GM19193 (cell line): ENCODE results near the gene XPO4.
A peak's percentile ranks its signal among the peaks of the same experiment; 100 is the strongest.

Experiments
- POLR2A ChIP-seq: IDR thresholded peaks from 4 replicates; pipeline ENCODE4 v1.6.1; 2011; ENCODE audit not compliant: insufficient read depth, insufficient read length; ENCODE audit errors: extremely low read depth

Gene XPO4

GRCh38 chr13:20902438-20903163, at the start of gene XPO4:
TSS of gene XPO4 (minus strand) at chr13:20902746. CDS start at chr13:20902738, 8 bp downstream.
- peak; percentile 88 for TF ChIP-seq POLR2A

GRCh38 chr13:20945952-20946383, 43.4 kb upstream of the XPO4 start:
- no peak for TF ChIP-seq POLR2A

- no peak for TF ChIP-seq POLR2A
Measured at GRCh38 chr13:20942938-20943559, 40.5 kb upstream of the XPO4 start.

GRCh38 chr13:20940083-20940482, 37.5 kb upstream of the XPO4 start:
- no peak for TF ChIP-seq POLR2A

GRCh38 chr13:20939662-20940061, 37.1 kb upstream of the XPO4 start:
- TF ChIP-seq POLR2A, result no peak

GRCh38 chr13:20938302-20938701, 35.8 kb upstream of the XPO4 start:
- TF ChIP-seq POLR2A, result no peak

- no peak for TF ChIP-seq POLR2A
Measured at GRCh38 chr13:20927596-20928257, 25.2 kb upstream of the XPO4 start.

GRCh38 chr13:20924758-20925394, 22.3 kb upstream of the XPO4 start:
- no peak for TF ChIP-seq POLR2A

GRCh38 chr13:20923272-20923671, 20.7 kb upstream of the XPO4 start:
- TF ChIP-seq POLR2A, result no peak

- TF ChIP-seq POLR2A, result no peak
Measured at GRCh38 chr13:20921572-20921971, 19.0 kb upstream of the XPO4 start.

- TF ChIP-seq POLR2A, result no peak
Measured at GRCh38 chr13:20911037-20911436, 8.5 kb upstream of the XPO4 start.

- no peak for TF ChIP-seq POLR2A
Measured at GRCh38 chr13:20908714-20909497, 6.4 kb upstream of the XPO4 start.

- TF ChIP-seq POLR2A, result no peak
Measured at GRCh38 chr13:20904908-20905307, 2.4 kb upstream of the XPO4 start.

GRCh38 chr13:20903164-20903475, 574 bp upstream of the XPO4 start:
- TF ChIP-seq POLR2A, result no peak
